GM12872 (cell line): Measurements from ENCODE around the gene GGT7.

ENCODE experiments used
- CTCF ChIP-seq: IDR thresholded peaks from 3 replicates; pipeline ENCODE4 v1.5.1; 2011; ENCODE audit warnings: low read depth, mild to moderate bottlenecking, low read length, moderate library complexity; ENCODE audit not compliant: insufficient read depth

The GGT7 gene

DNA sequence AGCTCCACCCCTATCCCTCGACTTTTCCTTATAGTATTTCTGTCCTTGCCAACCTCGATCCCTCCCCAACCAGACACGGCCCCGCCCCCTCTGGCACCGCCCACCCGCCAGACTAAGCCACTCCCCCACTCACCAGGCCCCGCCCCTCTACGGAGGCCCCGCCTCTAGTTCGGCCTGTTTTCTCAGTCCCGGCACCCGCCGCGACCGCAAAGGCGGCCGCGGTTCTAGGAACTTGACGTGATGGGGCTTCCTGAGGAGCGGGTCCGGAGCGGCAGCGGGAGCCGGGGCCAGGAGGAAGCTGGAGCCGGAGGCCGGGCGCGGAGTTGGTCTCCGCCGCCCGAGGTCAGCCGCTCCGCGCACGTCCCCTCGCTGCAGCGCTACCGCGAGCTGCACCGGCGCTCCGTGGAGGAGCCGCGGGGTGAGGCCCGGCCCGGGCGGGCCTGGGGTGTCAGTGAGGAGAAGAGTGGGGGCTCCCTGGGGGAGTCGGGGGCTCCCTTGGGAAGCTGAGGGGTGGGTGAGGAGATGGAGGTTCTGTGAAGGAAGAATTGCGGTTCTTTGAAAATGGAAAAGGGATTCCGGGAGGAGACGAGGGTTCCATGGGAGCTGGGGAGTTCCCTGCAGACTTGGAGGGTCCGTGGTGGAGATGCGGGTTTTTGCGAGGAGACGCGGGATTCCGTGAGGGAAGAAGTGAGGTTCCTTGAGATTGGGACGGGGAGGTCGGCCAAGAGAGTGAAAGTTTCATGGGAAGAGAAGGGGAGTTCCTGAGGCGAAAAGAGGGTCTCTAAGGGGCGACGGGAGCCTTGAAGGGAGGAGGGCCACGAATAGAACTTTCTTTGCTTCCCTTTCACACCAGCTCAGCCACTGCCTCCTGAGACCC is 4.0 kb upstream of the GGT7 start, which contains the start of gene ACSS2:
ACSS2 (plus strand) TSS at position 207 of the 877 bp plus-strand sequence; CDS start at position 241, 34 bp downstream.
- no peak for TF ChIP-seq CTCF

- TF ChIP-seq CTCF, result no peak
Observed at GRCh38 chr20:34875642-34876405, 3.2 kb upstream of the GGT7 start.

DNA sequence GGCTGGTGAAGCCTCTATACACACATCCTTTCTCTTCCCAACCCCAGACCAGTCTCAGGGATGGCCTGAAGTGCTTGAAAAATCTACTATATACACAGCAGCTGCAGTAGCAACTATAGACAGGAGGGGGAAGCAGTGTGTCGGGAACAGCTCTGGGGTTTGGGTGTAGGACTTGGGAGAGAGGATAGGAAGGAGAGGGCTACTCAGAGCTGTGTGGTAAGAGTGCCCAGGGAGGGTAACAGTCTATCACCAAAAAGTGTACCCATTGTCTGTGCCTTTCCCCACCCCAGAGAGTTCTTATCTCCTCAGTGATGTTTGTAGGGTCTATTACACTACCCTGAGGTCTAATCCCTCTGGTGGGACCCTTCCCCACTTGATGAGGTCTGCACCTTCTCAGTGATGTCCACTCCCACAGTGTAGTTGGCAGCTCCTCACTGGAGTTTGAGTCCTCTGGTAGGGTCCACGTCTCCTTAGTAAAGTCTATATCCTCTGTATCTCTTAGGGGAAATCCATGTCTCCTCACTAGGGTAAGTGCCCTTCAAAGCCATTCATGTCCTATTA is 1.5 kb upstream of the GGT7 start:
- peak; percentile 85 for TF ChIP-seq CTCF

DNA sequence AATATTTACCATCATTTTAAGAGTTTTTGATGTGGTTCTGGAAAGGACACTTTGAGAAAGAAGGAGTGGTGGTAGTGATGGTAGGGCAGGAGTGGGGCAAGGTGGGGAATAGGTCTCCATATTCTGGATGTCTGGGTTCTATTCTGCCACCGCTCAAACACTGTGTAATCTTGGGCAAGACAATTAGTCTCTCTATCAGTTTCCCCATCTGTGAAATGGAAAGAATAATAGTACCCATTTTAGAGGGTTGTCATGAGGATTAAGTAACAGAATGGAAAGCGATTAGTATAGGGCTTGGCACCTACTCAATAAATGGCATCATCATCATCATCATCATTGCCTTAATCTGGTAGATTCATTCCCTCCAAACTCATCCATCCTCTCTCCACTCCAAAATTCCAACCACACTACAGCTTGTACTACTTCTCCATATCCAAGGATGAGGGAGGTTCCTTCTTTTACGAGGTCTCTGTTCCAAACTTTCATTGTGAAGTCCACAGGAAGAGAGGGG is 982 bp upstream of the GGT7 start:
- no peak for TF ChIP-seq CTCF

- no peak for TF ChIP-seq CTCF
Observed at GRCh38 chr20:34871966-34872621, 562 bp downstream of the GGT7 start.

DNA sequence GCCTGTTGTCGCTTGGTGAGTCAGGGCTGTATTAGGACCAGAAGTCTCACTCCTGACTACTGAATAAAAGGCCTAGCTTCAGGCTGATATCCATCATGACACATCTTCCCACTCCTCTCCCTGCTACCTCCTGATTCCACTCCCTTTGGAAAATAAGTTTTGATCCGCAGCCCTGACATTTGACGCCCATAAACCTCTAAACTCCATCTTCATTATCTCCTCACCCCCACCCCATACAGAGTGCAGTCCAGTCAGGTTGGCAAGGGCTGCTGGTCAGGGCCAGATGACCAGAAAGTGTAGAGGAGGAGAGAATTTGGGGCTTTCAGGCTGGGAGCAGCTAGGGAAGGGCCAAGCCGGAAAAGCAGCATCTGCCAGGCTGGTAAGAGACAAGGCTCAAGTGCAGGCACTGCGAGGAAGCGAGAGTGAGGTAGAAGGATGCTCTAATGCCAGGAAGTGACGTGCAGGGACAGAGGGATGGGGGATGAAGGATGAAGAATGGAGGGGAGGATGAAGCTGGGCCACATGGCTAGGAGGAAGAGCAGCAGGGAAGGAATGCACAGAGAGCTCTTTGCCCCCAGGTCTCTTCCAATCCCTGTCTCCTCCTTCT is 1.2 kb downstream of the GGT7 start:
- no peak for TF ChIP-seq CTCF
